Hematopoietic multipotent progenitor cell treated with erythropoietin and hydrocortisone succinate and interleukin-3 and kit ligand, for 6 days (in vitro differentiated cells): ENCODE data around the gene PGLYRP4.
A peak's percentile ranks its signal among the peaks of the same experiment; 100 is the strongest.
"Not testable (repeated sequence)": the region's sequence is repeated elsewhere in the genome, so short reads cannot be mapped to it uniquely, and the experiment has no call there.

Experiments used
- DNase-seq: peaks from one replicate; pipeline ENCODE4 v3.0.0-alpha.2; 2015

PGLYRP4 gene

GRCh38 chr1:153355445-153356071 lies 6.9 kb upstream of the PGLYRP4 start:
- DNase-seq, result peak; percentile 89

- DNase-seq, result no peak
These were observed 6.0 kb upstream of the PGLYRP4 start for GRCh38 chr1:153354515-153355193.

GRCh38 chr1:153353226-153353947 lies 4.7 kb upstream of the PGLYRP4 start:
- peak; percentile 49 for DNase-seq

- DNase-seq, result peak; percentile 91
These were observed 3.9 kb upstream of the PGLYRP4 start for GRCh38 chr1:153352523-153352922.

GRCh38 chr1:153350321-153350957 lies 1.8 kb upstream of the PGLYRP4 start:
- no peak for DNase-seq

- no peak for DNase-seq
These were observed 1.0 kb upstream of the PGLYRP4 start for GRCh38 chr1:153349363-153350320.

- no peak for DNase-seq
These were observed 785 bp downstream of the PGLYRP4 start for GRCh38 chr1:153347856-153348255.

GRCh38 chr1:153347049-153347448 lies 1.6 kb downstream of the PGLYRP4 start:
- not testable (repeated sequence) for DNase-seq

- DNase-seq, result no peak
These were observed 2.4 kb downstream of the PGLYRP4 start for GRCh38 chr1:153346077-153346723.

GRCh38 chr1:153345187-153346076 lies 3.2 kb downstream of the PGLYRP4 start:
- no peak for DNase-seq

GRCh38 chr1:153344718-153345025 lies 4.0 kb downstream of the PGLYRP4 start:
- DNase-seq, result peak; percentile 67

GRCh38 chr1:153343811-153344717 lies 4.6 kb downstream of the PGLYRP4 start:
- peak; percentile 96 for DNase-seq

GRCh38 chr1:153343040-153343681 lies 5.5 kb downstream of the PGLYRP4 start:
- no peak for DNase-seq

- no peak for DNase-seq
These were observed 6.5 kb downstream of the PGLYRP4 start for GRCh38 chr1:153342178-153342577.

GRCh38 chr1:153341431-153341934 lies 7.2 kb downstream of the PGLYRP4 start:
- DNase-seq, result no peak

GRCh38 chr1:153340356-153340755 lies 8.3 kb downstream of the PGLYRP4 start:
- DNase-seq, result no peak

GRCh38 chr1:153339802-153340201 lies 8.8 kb downstream of the PGLYRP4 start:
- no peak for DNase-seq

- no peak for DNase-seq
These were observed 10.4 kb downstream of the PGLYRP4 start for GRCh38 chr1:153337980-153338853.
